ENCODE results near the gene DUS1L.

DNA sequence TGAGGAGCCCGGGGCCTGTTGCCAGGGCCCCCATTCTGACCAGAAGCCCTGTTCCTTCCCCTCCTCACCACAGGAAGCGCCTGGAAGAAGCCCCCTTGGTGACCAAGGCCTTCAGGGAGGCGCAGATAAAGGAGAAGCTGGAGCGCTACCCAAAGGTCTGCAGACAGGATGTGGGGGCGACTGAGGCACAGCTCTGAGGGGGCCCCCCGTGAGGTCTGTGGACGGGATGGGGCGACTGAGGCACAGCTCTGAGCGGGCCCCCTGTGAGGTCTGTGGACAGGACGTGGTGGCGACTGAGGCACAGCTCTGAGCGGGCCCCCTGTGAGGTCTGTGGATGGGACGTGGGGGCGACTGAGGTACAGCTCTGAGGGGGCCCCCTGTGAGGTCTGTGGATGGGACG, 56.2 kb downstream of the DUS1L start:
- TF ChIP-seq, protein P1, sequence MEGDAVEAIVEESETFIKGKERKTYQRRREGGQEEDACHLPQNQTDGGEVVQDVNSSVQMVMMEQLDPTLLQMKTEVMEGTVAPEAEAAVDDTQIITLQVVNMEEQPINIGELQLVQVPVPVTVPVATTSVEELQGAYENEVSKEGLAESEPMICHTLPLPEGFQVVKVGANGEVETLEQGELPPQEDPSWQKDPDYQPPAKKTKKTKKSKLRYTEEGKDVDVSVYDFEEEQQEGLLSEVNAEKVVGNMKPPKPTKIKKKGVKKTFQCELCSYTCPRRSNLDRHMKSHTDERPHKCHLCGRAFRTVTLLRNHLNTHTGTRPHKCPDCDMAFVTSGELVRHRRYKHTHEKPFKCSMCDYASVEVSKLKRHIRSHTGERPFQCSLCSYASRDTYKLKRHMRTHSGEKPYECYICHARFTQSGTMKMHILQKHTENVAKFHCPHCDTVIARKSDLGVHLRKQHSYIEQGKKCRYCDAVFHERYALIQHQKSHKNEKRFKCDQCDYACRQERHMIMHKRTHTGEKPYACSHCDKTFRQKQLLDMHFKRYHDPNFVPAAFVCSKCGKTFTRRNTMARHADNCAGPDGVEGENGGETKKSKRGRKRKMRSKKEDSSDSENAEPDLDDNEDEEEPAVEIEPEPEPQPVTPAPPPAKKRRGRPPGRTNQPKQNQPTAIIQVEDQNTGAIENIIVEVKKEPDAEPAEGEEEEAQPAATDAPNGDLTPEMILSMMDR (conservative IDR thresholded peaks at IDR 0.05): no peak
- TF ChIP-seq ZFX (IDR thresholded peaks at IDR 0.05): no peak
